ENCODE results near the gene SPEG. TPM values are rescaled to one million over a fixed set of nuclear protein-coding genes. Genes with fewer than 3 reads are reported as not detected.
"Not testable (repeated sequence)": the region's sequence is repeated elsewhere in the genome, so short reads cannot be mapped to it uniquely, and the experiment has no call there.

The SPEG gene
- polyA plus RNA-seq (ENCODE audit: insufficient read length in 4 of 4), result 10 to 100 TPM; 10.3 to 15.2 (median 13.3) TPM

- no peak for DNase-seq (ENCODE audit: low read depth in 4 of 4, low spot score in 3 of 4)
Measured at GRCh38 chr2:219434718-219435525, at the start of gene SPEG. SPEG (plus strand) TSS chr2:219434843; CDS start chr2:219434978, 135 bp downstream.

DNA sequence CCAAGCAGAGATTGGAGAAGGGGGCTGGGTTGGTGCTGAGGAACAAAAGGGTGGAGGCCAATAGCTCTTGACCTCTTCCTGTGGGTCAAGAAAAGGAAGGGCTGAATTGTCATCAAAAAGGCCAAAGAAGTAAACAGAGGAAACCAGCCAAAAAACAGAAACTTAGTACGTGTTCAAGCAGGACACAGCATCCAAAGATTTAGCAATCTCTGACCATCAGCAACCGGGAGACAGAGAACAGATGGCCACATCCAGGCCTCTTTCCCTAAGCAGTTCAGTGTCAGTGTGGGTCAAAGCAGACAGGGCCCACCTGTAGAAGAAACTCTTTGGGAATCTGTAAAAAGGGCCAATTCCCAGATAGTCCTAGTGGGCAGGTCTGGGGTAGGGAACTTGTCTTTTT lies 49.8 kb upstream of the SPEG start:
- no peak for DNase-seq (ENCODE audit: low read depth in 4 of 4, low spot score in 3 of 4)

- no peak for DNase-seq (ENCODE audit: low read depth in 4 of 4, low spot score in 3 of 4)
Measured at GRCh38 chr2:219385958-219386520, 48.6 kb upstream of the SPEG start.

DNA sequence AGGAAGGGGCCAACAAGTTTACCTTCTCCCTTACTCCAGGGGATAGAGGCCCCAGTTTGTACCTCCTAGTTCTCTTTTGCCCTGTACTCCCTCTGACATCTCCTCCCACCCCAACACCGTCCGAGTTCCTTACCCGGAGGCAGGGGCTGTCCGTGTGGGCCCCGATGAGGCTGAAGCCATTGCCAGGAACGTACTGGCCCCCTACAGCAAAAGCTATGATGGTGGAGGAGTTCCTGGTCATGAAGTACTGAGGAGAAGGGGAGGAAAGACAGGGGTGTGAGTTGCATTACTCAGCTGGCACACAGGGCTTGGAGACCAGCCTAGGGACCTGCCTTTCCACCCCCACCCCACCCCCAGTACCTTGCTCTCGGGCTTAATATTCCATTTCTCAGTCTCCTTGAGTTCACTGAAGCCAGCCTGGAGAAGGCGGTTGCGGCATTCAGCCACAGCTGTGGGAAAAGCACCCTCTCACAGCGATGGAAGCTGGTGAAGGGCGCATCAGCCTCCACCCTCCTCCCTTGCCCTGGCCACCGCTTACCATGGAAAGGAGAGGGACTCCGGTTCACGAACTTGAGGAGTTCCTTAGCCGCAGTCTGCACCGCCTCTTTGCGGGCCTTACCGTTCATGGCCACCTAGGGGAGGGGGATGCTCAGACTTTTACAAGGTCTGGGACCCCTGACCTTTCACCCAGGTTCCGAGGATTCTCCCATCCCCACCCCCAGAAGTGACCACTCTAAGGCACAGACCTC lies 47.9 kb upstream of the SPEG start:
- DNase-seq (ENCODE audit: low read depth in 4 of 4, low spot score in 3 of 4), result no peak

DNA sequence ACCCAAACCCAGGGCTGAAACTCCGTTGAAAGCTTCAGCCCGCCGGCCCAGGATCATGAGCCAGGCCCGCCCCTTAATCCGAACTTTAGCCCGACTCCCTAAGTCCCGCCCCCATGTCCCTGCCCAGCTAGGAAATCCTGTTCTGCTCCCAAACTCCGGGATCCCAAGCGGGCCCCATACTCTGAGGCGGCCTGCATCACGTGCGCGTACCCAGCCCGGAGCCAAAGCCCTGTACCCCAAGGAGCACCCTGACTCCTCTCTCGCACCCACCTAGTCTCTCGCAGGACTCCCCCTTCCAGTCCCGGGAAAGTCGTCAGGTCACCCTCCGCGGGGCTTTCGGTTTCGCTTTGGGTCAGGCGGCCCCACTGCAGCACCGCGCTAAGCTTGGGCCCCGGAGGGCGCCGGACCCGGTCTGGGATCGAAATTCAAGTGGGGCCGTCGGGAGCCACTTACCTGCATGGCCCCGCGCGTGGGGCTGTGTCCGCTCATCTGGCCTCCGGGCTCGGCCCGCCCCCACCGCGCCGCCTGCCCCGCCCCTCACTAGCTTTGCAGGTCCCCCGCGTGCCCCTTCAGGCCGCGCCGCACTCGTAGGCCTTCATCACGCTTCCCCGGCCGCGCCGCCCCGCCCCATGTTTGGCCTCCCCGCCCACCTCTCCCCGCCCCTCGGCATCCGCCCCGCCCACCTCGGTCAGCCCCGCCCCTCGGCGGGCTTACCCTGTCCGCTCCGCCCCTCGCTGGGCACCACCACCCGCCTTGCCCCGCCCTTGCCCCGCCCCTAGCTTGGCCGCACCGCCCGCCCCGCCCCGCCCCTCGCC lies 47.1 kb upstream of the SPEG start, which contains the start of gene DNPEP:
Gene DNPEP (minus strand): TSS at position 607 of the 815 bp plus-strand sequence. CDS start 118 bp downstream, at position 489.
- DNase-seq (ENCODE audit: low read depth in 4 of 4, low spot score in 3 of 4), result peak; percentile 67 to 79 (median 78)

- DNase-seq (ENCODE audit: low read depth in 4 of 4, low spot score in 3 of 4), result peak; percentile 85 to 91 (median 88)
Measured at GRCh38 chr2:219388121-219388906, 46.3 kb upstream of the SPEG start.

GRCh38 chr2:219388907-219389156 lies 45.8 kb upstream of the SPEG start:
- DNase-seq (ENCODE audit: low read depth in 4 of 4, low spot score in 3 of 4), result no peak

DNA sequence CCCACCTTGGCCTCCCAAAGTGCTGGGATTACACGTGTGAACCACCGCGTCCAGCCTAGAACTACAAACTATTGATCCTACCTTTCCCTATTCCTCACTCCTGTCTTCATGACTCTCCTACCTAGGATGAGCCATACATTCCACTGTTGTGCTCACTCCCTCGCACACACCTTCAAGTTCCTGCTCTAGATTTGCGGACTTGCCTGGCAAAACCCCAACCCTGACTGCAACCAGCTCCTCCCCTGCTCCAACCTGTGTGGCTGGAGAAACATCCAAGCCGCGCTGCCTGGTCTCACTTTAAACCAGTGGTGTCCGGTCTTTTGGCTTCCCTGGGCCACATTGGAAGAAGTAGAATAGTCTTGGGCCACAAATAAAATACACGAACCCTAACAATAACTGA lies 41.9 kb upstream of the SPEG start:
- no peak for DNase-seq (ENCODE audit: low read depth in 4 of 4, low spot score in 3 of 4)

DNA sequence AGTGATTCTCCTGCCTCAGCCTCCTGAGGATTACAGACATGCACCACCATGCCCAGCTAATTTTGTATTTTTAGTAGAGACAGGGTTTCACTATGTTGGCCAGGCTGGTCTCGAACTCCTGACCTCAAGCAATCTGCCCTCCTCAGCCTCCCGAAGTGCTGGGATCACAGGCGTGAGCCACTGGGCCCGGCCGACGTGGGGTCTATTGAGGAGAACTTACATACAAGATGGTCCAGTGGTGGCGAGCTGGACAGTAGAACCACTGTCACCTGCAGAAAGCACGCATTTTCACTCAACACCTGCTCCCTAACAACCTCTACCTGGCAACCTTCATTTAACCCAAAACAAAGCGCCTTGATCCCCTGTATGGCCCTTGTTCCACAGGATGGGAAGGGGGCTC lies 39.6 kb upstream of the SPEG start:
- DNase-seq (ENCODE audit: low read depth in 4 of 4, low spot score in 3 of 4), result not testable (repeated sequence)

- DNase-seq (ENCODE audit: low read depth in 4 of 4, low spot score in 3 of 4), result no peak
Measured at GRCh38 chr2:219395609-219396008, 39.0 kb upstream of the SPEG start.

DNA sequence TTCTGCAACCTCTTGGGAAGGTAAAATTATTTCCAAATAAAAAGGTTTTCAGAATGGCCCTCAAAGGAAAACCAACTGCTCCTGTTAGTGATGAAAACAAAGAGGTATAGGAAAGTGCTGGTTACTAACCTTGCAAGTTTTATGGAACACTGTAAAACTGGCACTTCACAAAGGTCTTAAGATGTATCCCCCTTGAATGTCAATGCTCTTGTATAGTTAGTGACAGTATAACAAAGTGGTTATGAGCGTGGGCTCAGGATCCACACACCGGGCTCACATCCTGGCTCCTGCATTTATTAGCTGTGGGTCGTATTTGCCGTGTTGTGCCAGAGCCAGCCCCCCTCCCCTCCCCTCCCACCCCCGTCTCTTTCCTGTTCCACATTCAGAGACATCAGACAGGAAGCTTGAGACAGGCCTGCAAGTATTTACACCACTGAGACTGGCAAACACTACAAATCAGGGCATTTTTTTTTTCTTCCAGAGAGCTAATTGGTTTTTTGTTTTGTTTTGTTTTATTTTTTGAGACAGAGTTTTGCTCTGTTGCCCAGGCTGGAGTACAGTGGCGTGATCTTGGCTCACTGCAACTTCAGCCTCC lies 37.7 kb upstream of the SPEG start:
- no peak for DNase-seq (ENCODE audit: low read depth in 4 of 4, low spot score in 3 of 4)

- DNase-seq (ENCODE audit: low read depth in 4 of 4, low spot score in 3 of 4), result no peak
Measured at GRCh38 chr2:219398721-219399363, 35.8 kb upstream of the SPEG start.

GRCh38 chr2:219399716-219400478 lies 34.7 kb upstream of the SPEG start:
- DNase-seq (ENCODE audit: low read depth in 4 of 4, low spot score in 3 of 4), result no peak

DNA sequence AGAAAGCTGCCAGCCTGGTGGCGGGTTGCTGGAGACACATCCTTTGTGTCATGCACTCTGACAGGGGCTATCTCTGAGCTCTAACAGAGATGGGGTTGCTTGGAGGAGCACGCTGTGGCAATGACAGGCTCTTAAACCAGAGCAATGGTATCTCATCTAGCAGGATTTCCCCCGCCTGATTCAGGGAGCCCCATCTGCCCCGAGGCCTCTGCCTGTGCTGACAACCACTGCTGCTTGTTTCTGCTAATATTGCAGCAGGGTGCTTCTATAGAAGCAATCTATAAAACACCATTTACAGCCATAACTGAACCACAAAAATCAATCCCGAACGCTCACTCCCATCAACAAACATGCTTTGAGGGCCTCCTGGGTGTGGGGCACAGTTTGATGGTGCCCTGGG lies 34.1 kb upstream of the SPEG start:
- DNase-seq (ENCODE audit: low read depth in 4 of 4, low spot score in 3 of 4), result no peak

GRCh38 chr2:219401606-219402005 lies 33.0 kb upstream of the SPEG start:
- no peak for DNase-seq (ENCODE audit: low read depth in 4 of 4, low spot score in 3 of 4)

- peak; percentile 57 to 75 (median 66) for DNase-seq (ENCODE audit: low read depth in 4 of 4, low spot score in 3 of 4)
Measured at GRCh38 chr2:219402665-219403515, 31.8 kb upstream of the SPEG start.

DNA sequence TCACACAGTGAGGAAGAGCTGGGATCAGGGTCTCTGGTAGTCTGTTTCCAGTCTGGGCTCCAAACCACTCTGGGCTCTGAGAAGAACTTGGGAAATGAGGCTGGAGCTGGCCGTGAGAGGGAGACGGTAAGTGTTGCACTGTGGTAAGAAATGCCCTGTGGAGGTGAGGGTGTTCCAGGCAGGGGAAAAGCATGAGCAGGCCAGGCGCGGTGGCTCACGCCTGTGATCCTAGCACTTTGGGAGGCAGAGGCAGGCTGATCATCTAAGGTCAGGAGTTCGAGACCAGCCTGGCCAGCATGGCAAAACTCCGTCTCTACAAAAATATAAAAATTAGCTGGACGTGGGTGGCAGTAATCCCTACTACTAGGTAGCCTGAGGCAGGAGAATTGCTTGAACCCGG lies 30.8 kb upstream of the SPEG start:
- no peak for DNase-seq (ENCODE audit: low read depth in 4 of 4, low spot score in 3 of 4)
